OCI-LY7 (cell line): ENCODE measurements around the gene XRCC5.

ENCODE experiments used
- EZH2phosphoT487 ChIP-seq: fragments of 200-600 bp; sonication (generic); IDR thresholded peaks from 2 replicates; pipeline ENCODE4 v1.6.1; 2018; ENCODE audit warnings: low read depth, borderline replicate concordance, mild to moderate bottlenecking, mixed run types, antibody characterized with exemption, low read length, moderate library complexity, mixed read lengths
- TF ChIP-seq, protein P1 (sequence below): fragments of 200-600 bp; sonication (generic); conservative IDR thresholded peaks from 2 replicates; pipeline ENCODE4 v1.5.1; 2014; ENCODE audit warnings: mild to moderate bottlenecking, antibody characterized with exemption, low read length, moderate library complexity, mixed read lengths

DNA sequence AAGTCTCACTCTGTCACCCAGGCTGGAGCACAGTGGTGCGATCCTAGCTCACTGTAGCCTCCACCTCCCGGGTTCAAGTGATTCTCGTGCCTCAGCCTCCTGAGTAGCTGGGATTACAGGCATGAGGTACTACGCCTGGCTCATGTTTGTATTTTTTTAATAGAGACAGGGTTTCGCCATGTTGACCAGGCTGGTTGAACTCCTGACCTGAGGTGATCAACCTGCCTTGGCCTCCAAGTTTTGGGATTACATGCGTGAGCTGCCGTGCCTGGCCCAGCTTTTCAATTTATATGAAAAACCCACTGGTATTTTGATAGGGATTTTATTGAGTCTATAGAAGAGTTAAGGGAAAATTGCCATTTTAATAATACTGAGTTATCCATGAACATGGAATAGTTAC lies 63.3 kb downstream of the XRCC5 start:
- TF ChIP-seq, protein P1, sequence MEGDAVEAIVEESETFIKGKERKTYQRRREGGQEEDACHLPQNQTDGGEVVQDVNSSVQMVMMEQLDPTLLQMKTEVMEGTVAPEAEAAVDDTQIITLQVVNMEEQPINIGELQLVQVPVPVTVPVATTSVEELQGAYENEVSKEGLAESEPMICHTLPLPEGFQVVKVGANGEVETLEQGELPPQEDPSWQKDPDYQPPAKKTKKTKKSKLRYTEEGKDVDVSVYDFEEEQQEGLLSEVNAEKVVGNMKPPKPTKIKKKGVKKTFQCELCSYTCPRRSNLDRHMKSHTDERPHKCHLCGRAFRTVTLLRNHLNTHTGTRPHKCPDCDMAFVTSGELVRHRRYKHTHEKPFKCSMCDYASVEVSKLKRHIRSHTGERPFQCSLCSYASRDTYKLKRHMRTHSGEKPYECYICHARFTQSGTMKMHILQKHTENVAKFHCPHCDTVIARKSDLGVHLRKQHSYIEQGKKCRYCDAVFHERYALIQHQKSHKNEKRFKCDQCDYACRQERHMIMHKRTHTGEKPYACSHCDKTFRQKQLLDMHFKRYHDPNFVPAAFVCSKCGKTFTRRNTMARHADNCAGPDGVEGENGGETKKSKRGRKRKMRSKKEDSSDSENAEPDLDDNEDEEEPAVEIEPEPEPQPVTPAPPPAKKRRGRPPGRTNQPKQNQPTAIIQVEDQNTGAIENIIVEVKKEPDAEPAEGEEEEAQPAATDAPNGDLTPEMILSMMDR, result no peak
- no peak for TF ChIP-seq EZH2phosphoT487
